ENCODE data around the gene PTPRG.
A peak's percentile ranks its signal among the peaks of the same experiment; 100 is the strongest.

The PTPRG gene

GRCh38 chr3:61569856-61570580 lies 8.6 kb downstream of the PTPRG start:
- TF ChIP-seq CTCF (IDR thresholded peaks at IDR 0.05; ENCODE audit: insufficient read depth, low read depth, low read length, missing control alignments), result no peak
- DNase-seq (ENCODE audit: low read depth), result no peak
- H3K4me3 ChIP-seq (ENCODE audit: low read length), result no peak overlapping the region

GRCh38 chr3:61570813-61571212 lies 9.4 kb downstream of the PTPRG start:
- TF ChIP-seq CTCF (IDR thresholded peaks at IDR 0.05; ENCODE audit: insufficient read depth, low read depth, low read length, missing control alignments), result no peak
- DNase-seq (ENCODE audit: low read depth), result no peak
- no peak overlapping the region for H3K4me3 ChIP-seq (ENCODE audit: low read length)

DNA sequence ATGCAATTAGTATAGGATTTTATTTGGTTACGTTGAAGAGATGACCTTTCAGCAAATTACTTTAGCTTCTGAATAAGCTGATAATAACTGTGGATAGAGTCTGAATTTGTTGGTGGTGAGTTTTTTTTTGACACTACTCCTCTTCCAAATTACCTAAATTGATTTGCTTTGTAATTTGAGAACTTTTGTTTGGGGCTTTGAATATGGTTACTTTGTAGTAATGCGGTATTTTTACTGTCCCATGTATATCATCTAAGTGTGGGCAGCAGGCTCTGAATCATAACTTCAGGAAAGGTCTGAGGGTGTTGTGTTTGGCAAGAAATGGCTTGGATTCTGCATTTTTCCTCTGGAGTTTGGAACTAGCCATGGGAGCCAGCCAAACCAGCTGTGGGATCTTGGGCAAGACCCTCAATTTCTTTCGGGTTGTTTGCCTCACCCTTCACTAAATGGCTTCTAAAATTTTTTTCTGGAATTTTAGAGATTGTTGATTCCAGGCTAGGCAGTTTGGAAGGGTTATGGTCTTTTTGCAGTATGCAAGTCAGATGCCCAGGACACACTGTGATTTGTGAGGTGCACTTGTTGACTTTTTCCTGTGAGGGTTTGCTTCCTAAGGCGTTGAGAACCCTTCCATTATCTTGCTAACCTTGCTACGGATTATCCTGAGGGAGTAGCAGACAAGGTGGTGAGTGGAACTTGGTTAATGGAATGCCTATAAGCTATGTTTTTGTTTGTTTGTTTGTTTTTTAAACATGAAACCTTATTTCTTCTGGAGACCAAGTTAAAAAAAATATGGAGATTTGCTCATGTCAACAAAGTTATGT lies 10.4 kb downstream of the PTPRG start:
- no peak overlapping the region for H3K4me3 ChIP-seq (ENCODE audit: low read length)
- no peak for TF ChIP-seq CTCF (IDR thresholded peaks at IDR 0.05; ENCODE audit: insufficient read depth, low read depth, low read length, missing control alignments)
- DNase-seq (ENCODE audit: low read depth), result no peak

DNA sequence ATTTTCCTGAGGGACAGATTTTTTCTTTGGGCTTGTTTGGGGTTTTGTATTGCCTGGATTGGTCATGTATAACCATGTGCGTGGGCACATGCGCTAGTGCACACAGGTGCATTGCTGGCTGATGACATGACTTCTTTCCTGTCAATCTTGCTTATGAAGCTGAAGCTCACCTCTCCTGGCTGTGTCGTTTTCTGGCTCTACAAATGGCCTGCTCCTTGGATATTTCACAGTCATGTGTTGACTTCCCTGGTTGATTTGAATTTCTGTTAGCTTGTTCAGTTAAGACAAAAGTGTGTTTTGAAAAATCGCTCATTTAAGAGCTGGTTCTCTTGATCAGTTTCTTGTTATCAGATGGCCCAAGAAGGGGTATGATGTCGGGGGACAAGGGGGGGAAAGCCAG lies 11.5 kb downstream of the PTPRG start:
- no peak for TF ChIP-seq CTCF (IDR thresholded peaks at IDR 0.05; ENCODE audit: insufficient read depth, low read depth, low read length, missing control alignments)
- DNase-seq (ENCODE audit: low read depth), result no peak
- no peak overlapping the region for H3K4me3 ChIP-seq (ENCODE audit: low read length)

DNA sequence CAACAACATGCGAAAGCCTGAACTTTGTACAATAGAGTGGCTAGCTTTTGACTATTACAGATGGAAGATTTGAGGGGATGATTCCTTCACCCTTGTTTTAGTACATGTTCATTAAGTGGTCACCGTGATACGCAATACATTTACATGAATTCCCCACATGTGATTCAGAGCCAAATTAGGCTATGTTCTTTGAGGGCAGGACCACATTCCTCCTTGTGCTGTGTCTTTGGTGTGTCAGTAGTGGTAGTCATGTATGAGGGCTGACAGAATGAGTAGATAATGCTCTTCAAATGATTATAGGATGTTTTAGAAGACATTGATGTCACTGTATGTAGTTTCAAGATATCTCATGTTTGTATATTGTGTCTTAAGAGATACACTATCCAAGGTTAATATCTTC lies 12.1 kb downstream of the PTPRG start:
- peak; percentile 60 for DNase-seq (ENCODE audit: low read depth)
- no peak for TF ChIP-seq CTCF (IDR thresholded peaks at IDR 0.05; ENCODE audit: insufficient read depth, low read depth, low read length, missing control alignments)
- H3K4me3 ChIP-seq (ENCODE audit: low read length), result no peak overlapping the region

DNA sequence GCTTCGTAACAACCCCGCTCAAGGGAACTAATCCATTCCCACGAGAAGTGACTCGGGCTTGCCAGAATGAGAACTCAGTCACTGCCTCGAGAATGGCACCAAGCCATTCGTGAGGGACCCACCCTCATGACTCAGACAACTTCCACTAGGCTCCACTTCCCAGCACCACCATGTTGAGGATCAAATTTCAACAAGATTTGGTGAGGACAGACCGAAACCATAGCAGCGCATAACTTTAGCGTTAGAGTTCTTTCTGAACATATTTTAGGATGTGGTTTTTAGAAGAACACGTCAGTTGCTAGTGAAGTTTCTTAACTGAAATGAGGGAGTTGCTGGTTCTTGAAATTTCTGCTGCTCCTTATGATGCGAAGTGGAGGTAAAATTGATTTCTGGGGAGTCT lies 13.5 kb downstream of the PTPRG start:
- DNase-seq (ENCODE audit: low read depth), result peak; percentile 92
- H3K4me3 ChIP-seq (ENCODE audit: low read length), result no peak overlapping the region

More for the DNA sequence above, 13.5 kb downstream of the PTPRG start:
- no peak for TF ChIP-seq CTCF (IDR thresholded peaks at IDR 0.05; ENCODE audit: insufficient read depth, low read depth, low read length, missing control alignments)
